ENCODE data around the gene MCM5.
"Not testable (repeated sequence)": the region's sequence is repeated elsewhere in the genome, so short reads cannot be mapped to it uniquely, and the experiment has no call there.

The MCM5 gene

DNA sequence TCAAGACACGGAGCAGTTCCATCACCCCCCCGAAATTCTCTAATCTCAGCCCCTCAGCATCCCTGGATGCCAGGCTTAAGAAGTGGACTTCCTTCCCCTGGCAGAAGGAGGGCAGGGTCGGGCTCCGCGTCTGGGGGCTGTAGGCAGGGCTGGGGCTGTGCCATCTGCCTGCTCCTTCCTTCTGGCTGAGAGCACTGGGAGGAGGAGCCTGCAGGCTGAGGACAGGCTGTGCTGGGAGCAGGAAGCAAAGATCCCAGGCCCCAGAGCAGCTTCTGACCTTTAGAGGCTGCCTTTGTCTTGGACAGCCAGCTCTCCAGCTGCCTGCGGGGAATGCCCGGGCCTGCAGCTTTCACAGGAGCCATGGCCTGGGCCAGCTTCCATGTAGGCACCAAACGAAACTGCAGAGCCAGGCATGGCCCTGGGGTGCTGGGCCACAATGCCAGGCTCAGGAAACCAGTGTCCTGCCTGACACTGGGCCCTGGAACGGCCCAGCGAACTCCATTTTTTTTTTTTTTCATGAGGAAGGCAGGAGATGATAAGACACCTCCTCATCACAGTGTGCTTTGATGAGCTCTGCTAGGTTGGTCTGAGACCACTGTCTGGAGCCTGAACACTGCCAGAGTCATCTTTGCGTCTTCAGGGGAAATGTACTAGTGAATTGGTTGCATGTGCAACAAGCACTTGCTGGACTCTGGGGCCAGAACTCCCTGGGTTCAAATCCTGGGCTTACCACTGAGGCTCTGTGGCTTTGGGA lies 67.9 kb downstream of the MCM5 start:
- in situ Hi-C loops (cut with HindIII; ENCODE audit: low sequenced_read_pairs), result no loop called here

DNA sequence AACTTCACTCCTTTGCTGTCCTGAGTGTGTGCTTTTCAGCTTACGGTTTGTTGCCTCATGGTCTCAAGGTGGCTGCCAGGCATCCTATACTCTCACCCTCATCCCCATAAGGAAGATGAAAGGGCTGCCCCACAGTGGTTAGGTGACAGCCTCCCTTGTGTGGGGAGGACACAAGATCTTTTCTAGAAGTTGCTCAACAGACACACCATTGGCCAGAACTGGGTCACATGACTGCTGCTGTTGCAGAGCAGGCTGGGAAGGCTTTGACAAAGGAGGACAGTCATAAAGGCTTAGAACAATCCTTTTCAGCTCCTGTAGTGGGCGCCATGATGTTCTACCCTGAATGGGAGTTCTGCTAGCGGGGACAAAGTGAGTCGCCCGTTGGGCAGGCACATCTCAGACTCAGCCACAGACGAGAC lies 71.0 kb downstream of the MCM5 start:
- in situ Hi-C loops (cut with HindIII; ENCODE audit: low sequenced_read_pairs), result no loop called here

DNA sequence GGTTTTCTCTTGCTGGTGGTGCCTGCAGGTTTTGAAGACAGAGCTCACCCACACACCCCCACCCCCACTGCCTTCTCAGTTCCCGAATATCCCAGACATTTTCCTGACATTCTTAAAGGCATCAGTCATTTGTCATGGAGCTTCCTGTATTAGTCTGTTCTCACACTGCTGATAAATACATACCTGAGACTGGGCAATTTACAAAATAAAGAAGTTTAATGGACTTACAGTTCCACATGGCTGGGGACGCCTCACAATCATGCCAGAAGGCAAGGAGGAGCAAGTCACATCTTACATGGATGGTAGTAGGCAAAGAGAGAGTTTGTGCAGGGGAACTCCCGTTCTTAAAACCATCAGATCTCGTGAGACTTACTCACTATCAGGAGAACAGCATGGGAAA lies 71.6 kb downstream of the MCM5 start:
- in situ Hi-C loops (cut with HindIII; ENCODE audit: low sequenced_read_pairs), result not testable (repeated sequence)

DNA sequence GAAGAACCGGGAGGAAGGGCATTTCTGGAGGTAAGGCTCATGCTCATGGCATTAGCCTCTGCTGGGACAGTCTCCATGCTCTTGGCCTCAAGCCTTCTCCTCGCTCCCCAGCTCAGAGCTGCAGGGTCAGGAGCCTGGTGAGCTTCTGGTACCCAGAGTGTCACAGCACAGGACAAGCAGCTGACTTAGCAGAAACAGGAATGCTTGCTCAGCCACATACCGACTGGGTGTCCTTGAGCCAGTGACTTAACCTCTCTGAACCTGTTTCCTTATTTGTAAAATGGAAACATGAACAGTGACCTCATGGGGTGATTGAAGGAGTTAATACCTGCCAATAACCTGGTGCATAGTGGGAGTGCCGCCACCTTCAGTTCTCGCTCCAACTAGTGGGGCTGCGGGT lies 72.5 kb downstream of the MCM5 start:
- in situ Hi-C loops (cut with HindIII; ENCODE audit: low sequenced_read_pairs), result no loop called here

DNA sequence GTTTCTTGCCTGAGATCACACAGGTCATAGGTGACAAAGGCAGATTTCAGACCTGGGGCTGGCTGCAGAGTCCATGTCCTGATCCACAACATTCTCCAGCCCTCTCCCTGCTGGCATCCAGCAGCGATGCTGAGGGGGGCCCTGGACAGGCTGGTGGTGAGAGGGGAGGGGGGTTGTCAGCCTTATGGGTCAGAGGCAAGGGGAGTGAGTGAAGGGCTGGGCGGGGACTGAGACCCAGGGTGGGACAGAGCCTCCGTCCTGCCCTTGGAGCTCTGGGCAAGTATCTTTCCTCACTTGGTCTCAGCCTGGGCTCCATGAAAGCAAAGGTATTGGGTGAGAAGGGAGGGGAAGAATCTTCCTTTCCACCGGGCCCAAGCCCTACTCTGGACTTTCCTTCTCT lies 74.0 kb downstream of the MCM5 start:
- in situ Hi-C loops (cut with HindIII; ENCODE audit: low sequenced_read_pairs), result no loop called here
